Kidney epithelial cell (primary cell): ENCODE results near the gene RHBDD1. TPM values are rescaled to one million over a fixed set of nuclear protein-coding genes. Genes with fewer than 3 reads are reported as not detected.

ENCODE experiments used
- DNase-seq: peaks from one replicate; pipeline ENCODE4 v3.0.0-alpha.2; 2010; ENCODE audit warnings: low read depth
- H3K27me3 ChIP-seq: 2 replicates; pipeline ENCODE4 v1.6.0; 2011; ENCODE audit warnings: low read length; ENCODE audit not compliant: control insufficient read depth, insufficient read depth
- H3K36me3 ChIP-seq: 2 replicates; pipeline ENCODE4 v1.5.1; 2011; ENCODE audit warnings: low read length; ENCODE audit not compliant: control insufficient read depth, insufficient read depth
- H3K4me3 ChIP-seq: 2 replicates; pipeline ENCODE4 v1.5.1; 2011; ENCODE audit warnings: low read depth, mild to moderate bottlenecking, control low read depth, low read length
- CTCF ChIP-seq: IDR thresholded peaks from 2 replicates; pipeline ENCODE4 v1.5.1; 2011; ENCODE audit warnings: mild to moderate bottlenecking, moderate library complexity, low read length, control low read depth, inconsistent platforms; ENCODE audit not compliant: insufficient read depth, poor library complexity, severe bottlenecking
- total RNA-seq: library from RNA; depleted of rRNA; stranded (reverse); fragments of >200 nt; gene quantifications from 2 replicates; pipeline ENCODE4 v1.2.3, GENCODE V29; 2015

Gene RHBDD1
- total RNA-seq, 1 donor from 2014 or later: 23.7 TPM

GRCh38 chr2:226898897-226899296 is 63.0 kb downstream of the RHBDD1 start:
- no peaks in the 10 kb centered on the region for H3K36me3 ChIP-seq
- TF ChIP-seq CTCF: no peak
- H3K4me3 ChIP-seq: no peak overlapping the region
- H3K27me3 ChIP-seq: no peaks in the 10 kb centered on the region
- no peak for DNase-seq

- Histone ChIP-seq H3K36me3 (no peaks in the 10 kb centered on the region), H3K27me3 (no peaks in the 10 kb centered on the region), H3K4me3 (no peak overlapping the region)
- no peak for TF ChIP-seq CTCF
- no peak for DNase-seq
Observed at GRCh38 chr2:226902041-226902966, 66.5 kb downstream of the RHBDD1 start.

GRCh38 chr2:226903179-226903578 is 67.3 kb downstream of the RHBDD1 start:
- no peak for TF ChIP-seq CTCF
- Histone ChIP-seq H3K36me3 (no peaks in the 10 kb centered on the region), H3K4me3 (no peak overlapping the region), H3K27me3 (no peaks in the 10 kb centered on the region)
- DNase-seq: peak; percentile 23

- H3K27me3 ChIP-seq: no peaks in the 10 kb centered on the region
- no peak for DNase-seq
- TF ChIP-seq CTCF: no peak
- H3K4me3 ChIP-seq: no peak overlapping the region
- H3K36me3 ChIP-seq: no peaks in the 10 kb centered on the region
Observed at GRCh38 chr2:226904592-226904991, 68.7 kb downstream of the RHBDD1 start.

- Histone ChIP-seq H3K36me3 (no peaks in the 10 kb centered on the region), H3K27me3 (no peaks in the 10 kb centered on the region), H3K4me3 (no peak overlapping the region)
- no peak for DNase-seq
- no peak for TF ChIP-seq CTCF
Observed at GRCh38 chr2:226905718-226906117, 69.9 kb downstream of the RHBDD1 start.
